Activated CD4-positive, alpha-beta T cell treated with anti-CD3 and anti-CD28 coated beads, Interleukin-2, amount 50 U/mL, for 1 hour (primary cell): ENCODE data around the gene TMCC2.
"Not testable (repeated sequence)": the region's sequence is repeated elsewhere in the genome, so short reads cannot be mapped to it uniquely, and the experiment has no call there.

Experiments
- DNase-seq: peaks from one replicate; pipeline ENCODE4 v3.0.0-alpha.2; 2020

TMCC2 gene

GRCh38 chr1:205227584-205228013 is at the start of gene TMCC2:
Gene TMCC2 (plus strand): TSS chr1:205227946. CDS start chr1:205228565, 619 bp downstream.
- peak; percentile 70 for DNase-seq

- DNase-seq, result no peak
Observed at GRCh38 chr1:205179842-205180241, 47.9 kb upstream of the TMCC2 start.

GRCh38 chr1:205180331-205180730 is 47.4 kb upstream of the TMCC2 start:
- not testable (repeated sequence) for DNase-seq

GRCh38 chr1:205182930-205183329 is 44.8 kb upstream of the TMCC2 start:
- no peak for DNase-seq

- no peak for DNase-seq
Observed at GRCh38 chr1:205183676-205184335, 43.9 kb upstream of the TMCC2 start.

GRCh38 chr1:205186191-205186590 is 41.6 kb upstream of the TMCC2 start:
- no peak for DNase-seq

GRCh38 chr1:205187420-205187819 is 40.3 kb upstream of the TMCC2 start:
- DNase-seq, result no peak

GRCh38 chr1:205188098-205188497 is 39.6 kb upstream of the TMCC2 start:
- DNase-seq, result no peak

GRCh38 chr1:205188596-205188995 is 39.1 kb upstream of the TMCC2 start:
- DNase-seq, result no peak

GRCh38 chr1:205189131-205189530 is 38.6 kb upstream of the TMCC2 start:
- no peak for DNase-seq

GRCh38 chr1:205190845-205191577 is 36.7 kb upstream of the TMCC2 start:
- no peak for DNase-seq

- no peak for DNase-seq
Observed at GRCh38 chr1:205191622-205192021, 36.1 kb upstream of the TMCC2 start.

GRCh38 chr1:205192287-205192686 is 35.5 kb upstream of the TMCC2 start:
- DNase-seq, result no peak

GRCh38 chr1:205199090-205199930 is 28.4 kb upstream of the TMCC2 start:
- no peak for DNase-seq

- DNase-seq, result no peak
Observed at GRCh38 chr1:205199931-205200299, 27.8 kb upstream of the TMCC2 start.

GRCh38 chr1:205204552-205204951 is 23.2 kb upstream of the TMCC2 start:
- DNase-seq, result no peak

GRCh38 chr1:205205055-205205454 is 22.7 kb upstream of the TMCC2 start:
- DNase-seq, result no peak

- no peak for DNase-seq
Observed at GRCh38 chr1:205208811-205209210, 18.9 kb upstream of the TMCC2 start.

GRCh38 chr1:205210756-205211168 is 17.0 kb upstream of the TMCC2 start:
- no peak for DNase-seq

GRCh38 chr1:205211169-205211838 is 16.4 kb upstream of the TMCC2 start, which contains the start of gene DSTYK:
Gene DSTYK (minus strand): TSS chr1:205211702. CDS start chr1:205211535, 167 bp downstream.
- peak; percentile 88 for DNase-seq

- DNase-seq, result no peak
Observed at GRCh38 chr1:205211839-205212536, 15.8 kb upstream of the TMCC2 start.

GRCh38 chr1:205214756-205215155 is 13.0 kb upstream of the TMCC2 start:
- no peak for DNase-seq
